SK-N-SH treated with all-trans-retinoic acid at 6 μM for 48 hours (cell line): ENCODE data around the gene OPHN1.

Experiments used
- ATAC-seq: fragments of 200-7000 bp; cut with Tn5 transposase; 3 replicates; pipeline ENCODE4 v1.9.1; 2020; ENCODE audit warnings: mild to moderate bottlenecking, moderate library complexity
- ARNTL ChIP-seq: fragments of 450-650 bp; formaldehyde crosslinking; IDR thresholded peaks from 2 replicates; pipeline ENCODE4 v1.5.0; 2020; ENCODE audit warnings: low read depth, mild to moderate bottlenecking, moderate library complexity, borderline replicate concordance
- BACH2 ChIP-seq: fragments of 250-450 bp; sonication (Bioruptor Pico); IDR thresholded peaks from 2 replicates; pipeline ENCODE4 v1.9.0; 2021; ENCODE audit warnings: mild to moderate bottlenecking, borderline replicate concordance
- CSDC2 ChIP-seq: fragments of 250-450 bp; sonication (Bioruptor Pico); IDR thresholded peaks from 2 replicates; pipeline ENCODE4 v1.5.0; 2020; ENCODE audit warnings: mild to moderate bottlenecking, moderate library complexity
- CSRNP3 ChIP-seq: fragments of 250-450 bp; sonication (Bioruptor Pico); IDR thresholded peaks from 2 replicates; pipeline ENCODE4 v1.5.1; 2021; ENCODE audit warnings: mild to moderate bottlenecking, moderate library complexity
- ESRRG ChIP-seq: fragments of 250-450 bp; sonication (Bioruptor Pico); IDR thresholded peaks from 2 replicates; pipeline ENCODE4 v1.6.1; 2021; ENCODE audit warnings: mild to moderate bottlenecking
- GLIS3 ChIP-seq: fragments of 250-450 bp; sonication (Bioruptor Pico); IDR thresholded peaks from 2 replicates; pipeline ENCODE4 v1.5.0; 2020; ENCODE audit warnings: mild to moderate bottlenecking, moderate library complexity
- ISL1 ChIP-seq: fragments of 250-450 bp; sonication (Bioruptor Pico); IDR thresholded peaks from 2 replicates; pipeline ENCODE4 v2.1.2; 2022; ENCODE audit warnings: mild to moderate bottlenecking, moderate library complexity
- OSR1 ChIP-seq: fragments of 250-450 bp; sonication (Bioruptor Pico); IDR thresholded peaks from 2 replicates; pipeline ENCODE4 v1.8.0; 2022; ENCODE audit warnings: moderate library complexity, mild to moderate bottlenecking, inconsistent platforms
- PPARA ChIP-seq: fragments of 250-450 bp; sonication (Bioruptor Pico); IDR thresholded peaks from 2 replicates; pipeline ENCODE4 v1.5.0; 2020; ENCODE audit warnings: mild to moderate bottlenecking, borderline replicate concordance
- RARB ChIP-seq: fragments of 250-450 bp; sonication (Bioruptor Pico); IDR thresholded peaks from 2 replicates; pipeline ENCODE4 v1.8.0; 2021; ENCODE audit warnings: mild to moderate bottlenecking, moderate library complexity
- SNAI2 ChIP-seq: fragments of 250-450 bp; sonication (Bioruptor Pico); IDR thresholded peaks from 2 replicates; pipeline ENCODE4 v1.5.0; 2020; ENCODE audit warnings: mild to moderate bottlenecking, moderate library complexity
- TCF4 ChIP-seq: fragments of 250-450 bp; sonication (Bioruptor Pico); IDR thresholded peaks from 2 replicates; pipeline ENCODE4 v1.8.0; 2021; ENCODE audit warnings: mild to moderate bottlenecking, moderate library complexity, borderline replicate concordance
- TOX ChIP-seq: fragments of 250-450 bp; sonication (Bioruptor Pico); IDR thresholded peaks from 2 replicates; pipeline ENCODE4 v1.8.0; 2021; ENCODE audit warnings: mild to moderate bottlenecking, moderate library complexity, borderline replicate concordance
- ZC3H10 ChIP-seq: fragments of 250-450 bp; sonication (Bioruptor Pico); IDR thresholded peaks from 2 replicates; pipeline ENCODE4 v1.5.1; 2021; ENCODE audit warnings: mild to moderate bottlenecking, moderate library complexity
- ZFP3 ChIP-seq: fragments of 250-450 bp; sonication (Bioruptor Pico); IDR thresholded peaks from 2 replicates; pipeline ENCODE4 v1.5.0; 2020; ENCODE audit warnings: mild to moderate bottlenecking, moderate library complexity
- ZFP30 ChIP-seq: fragments of 450-650 bp; formaldehyde crosslinking; IDR thresholded peaks from 2 replicates; pipeline ENCODE4 v1.5.0; 2022; ENCODE audit warnings: mild to moderate bottlenecking, moderate library complexity
- ZNF565 ChIP-seq: fragments of 450-650 bp; formaldehyde crosslinking; conservative IDR thresholded peaks from 2 replicates; pipeline ENCODE4 v1.5.0; 2020; ENCODE audit warnings: low read depth, mild to moderate bottlenecking, moderate library complexity
- ZNF70 ChIP-seq: fragments of 450-650 bp; formaldehyde crosslinking; IDR thresholded peaks from 2 replicates; pipeline ENCODE4 v1.5.0; 2020; ENCODE audit warnings: mild to moderate bottlenecking, moderate library complexity
- ZNF8 ChIP-seq: fragments of 450-650 bp; formaldehyde crosslinking; IDR thresholded peaks from 2 replicates; pipeline ENCODE4 v1.5.0; 2020; ENCODE audit warnings: mild to moderate bottlenecking, moderate library complexity
- TF ChIP-seq, protein P1 (sequence below): fragments of 250-450 bp; sonication (Bioruptor Pico); IDR thresholded peaks from 2 replicates; pipeline ENCODE4 v1.5.1; 2020; ENCODE audit warnings: low read depth, mild to moderate bottlenecking, moderate library complexity
- TF ChIP-seq, protein P2 (sequence below): fragments of 250-450 bp; sonication (Bioruptor Pico); IDR thresholded peaks from 2 replicates; pipeline ENCODE4 v1.8.0; 2020; ENCODE audit warnings: mild to moderate bottlenecking, moderate library complexity, borderline replicate concordance
- TF ChIP-seq, protein P3 (sequence below): fragments of 250-450 bp; sonication (Bioruptor Pico); IDR thresholded peaks from 2 replicates; pipeline ENCODE4 v1.5.0; 2020; ENCODE audit warnings: mild to moderate bottlenecking, moderate library complexity
- TF ChIP-seq, protein P4 (sequence below): fragments of 250-450 bp; sonication (Bioruptor Pico); IDR thresholded peaks from 2 replicates; pipeline ENCODE4 v1.8.0; 2021; ENCODE audit warnings: low read depth, mild to moderate bottlenecking, moderate library complexity, borderline replicate concordance

OPHN1 gene

GRCh38 chrX:68354879-68355628 lies 78.2 kb downstream of the OPHN1 start:
- TF ChIP-seq BACH2 (CRISPR knock-in tag) = no peak
- no peak for TF ChIP-seq OSR1 (CRISPR knock-in tag)
- TF ChIP-seq, protein P1, sequence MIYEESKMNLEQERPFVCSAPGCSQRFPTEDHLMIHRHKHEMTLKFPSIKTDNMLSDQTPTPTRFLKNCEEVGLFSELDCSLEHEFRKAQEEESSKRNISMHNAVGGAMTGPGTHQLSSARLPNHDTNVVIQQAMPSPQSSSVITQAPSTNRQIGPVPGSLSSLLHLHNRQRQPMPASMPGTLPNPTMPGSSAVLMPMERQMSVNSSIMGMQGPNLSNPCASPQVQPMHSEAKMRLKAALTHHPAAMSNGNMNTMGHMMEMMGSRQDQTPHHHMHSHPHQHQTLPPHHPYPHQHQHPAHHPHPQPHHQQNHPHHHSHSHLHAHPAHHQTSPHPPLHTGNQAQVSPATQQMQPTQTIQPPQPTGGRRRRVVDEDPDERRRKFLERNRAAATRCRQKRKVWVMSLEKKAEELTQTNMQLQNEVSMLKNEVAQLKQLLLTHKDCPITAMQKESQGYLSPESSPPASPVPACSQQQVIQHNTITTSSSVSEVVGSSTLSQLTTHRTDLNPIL (CRISPR knock-in tag) = no peak
- TF ChIP-seq ZNF8 (CRISPR knock-in tag) = no peak
- no peak for TF ChIP-seq SNAI2 (CRISPR knock-in tag)
- no peak for TF ChIP-seq GLIS3
- TF ChIP-seq, protein P2, sequence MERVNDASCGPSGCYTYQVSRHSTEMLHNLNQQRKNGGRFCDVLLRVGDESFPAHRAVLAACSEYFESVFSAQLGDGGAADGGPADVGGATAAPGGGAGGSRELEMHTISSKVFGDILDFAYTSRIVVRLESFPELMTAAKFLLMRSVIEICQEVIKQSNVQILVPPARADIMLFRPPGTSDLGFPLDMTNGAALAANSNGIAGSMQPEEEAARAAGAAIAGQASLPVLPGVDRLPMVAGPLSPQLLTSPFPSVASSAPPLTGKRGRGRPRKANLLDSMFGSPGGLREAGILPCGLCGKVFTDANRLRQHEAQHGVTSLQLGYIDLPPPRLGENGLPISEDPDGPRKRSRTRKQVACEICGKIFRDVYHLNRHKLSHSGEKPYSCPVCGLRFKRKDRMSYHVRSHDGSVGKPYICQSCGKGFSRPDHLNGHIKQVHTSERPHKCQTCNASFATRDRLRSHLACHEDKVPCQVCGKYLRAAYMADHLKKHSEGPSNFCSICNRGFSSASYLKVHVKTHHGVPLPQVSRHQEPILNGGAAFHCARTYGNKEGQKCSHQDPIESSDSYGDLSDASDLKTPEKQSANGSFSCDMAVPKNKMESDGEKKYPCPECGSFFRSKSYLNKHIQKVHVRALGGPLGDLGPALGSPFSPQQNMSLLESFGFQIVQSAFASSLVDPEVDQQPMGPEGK (CRISPR knock-in tag) = no peak
- no peak for TF ChIP-seq PPARA (CRISPR knock-in tag)
- TF ChIP-seq CSRNP3 (CRISPR knock-in tag) = no peak
- no peak for TF ChIP-seq ZC3H10 (CRISPR knock-in tag)
- no peak for TF ChIP-seq ZNF70 (CRISPR knock-in tag)
- TF ChIP-seq, all 23 proteins: peak for 0
- no peak for ATAC-seq

- no peak for ATAC-seq
- TF ChIP-seq CSDC2 = no peak
- no peak for TF ChIP-seq BACH2 (CRISPR knock-in tag)
- no peak for TF ChIP-seq GLIS3
- TF ChIP-seq CSRNP3 (CRISPR knock-in tag) = no peak
- TF ChIP-seq ZFP30 (CRISPR knock-in tag) = no peak
- TF ChIP-seq TCF4 (CRISPR knock-in tag) = no peak
- no peak for TF ChIP-seq ZNF565 (CRISPR knock-in tag)
- no peak for TF ChIP-seq ZC3H10 (CRISPR knock-in tag)
- no peak for TF ChIP-seq ESRRG (CRISPR knock-in tag)
- TF ChIP-seq, protein P2 (CRISPR knock-in tag) = no peak
- no peak for TF ChIP-seq ARNTL (CRISPR knock-in tag)
- TF ChIP-seq, protein P1 (CRISPR knock-in tag) = no peak
- no peak for TF ChIP-seq RARB (CRISPR knock-in tag)
- TF ChIP-seq, protein P3, sequence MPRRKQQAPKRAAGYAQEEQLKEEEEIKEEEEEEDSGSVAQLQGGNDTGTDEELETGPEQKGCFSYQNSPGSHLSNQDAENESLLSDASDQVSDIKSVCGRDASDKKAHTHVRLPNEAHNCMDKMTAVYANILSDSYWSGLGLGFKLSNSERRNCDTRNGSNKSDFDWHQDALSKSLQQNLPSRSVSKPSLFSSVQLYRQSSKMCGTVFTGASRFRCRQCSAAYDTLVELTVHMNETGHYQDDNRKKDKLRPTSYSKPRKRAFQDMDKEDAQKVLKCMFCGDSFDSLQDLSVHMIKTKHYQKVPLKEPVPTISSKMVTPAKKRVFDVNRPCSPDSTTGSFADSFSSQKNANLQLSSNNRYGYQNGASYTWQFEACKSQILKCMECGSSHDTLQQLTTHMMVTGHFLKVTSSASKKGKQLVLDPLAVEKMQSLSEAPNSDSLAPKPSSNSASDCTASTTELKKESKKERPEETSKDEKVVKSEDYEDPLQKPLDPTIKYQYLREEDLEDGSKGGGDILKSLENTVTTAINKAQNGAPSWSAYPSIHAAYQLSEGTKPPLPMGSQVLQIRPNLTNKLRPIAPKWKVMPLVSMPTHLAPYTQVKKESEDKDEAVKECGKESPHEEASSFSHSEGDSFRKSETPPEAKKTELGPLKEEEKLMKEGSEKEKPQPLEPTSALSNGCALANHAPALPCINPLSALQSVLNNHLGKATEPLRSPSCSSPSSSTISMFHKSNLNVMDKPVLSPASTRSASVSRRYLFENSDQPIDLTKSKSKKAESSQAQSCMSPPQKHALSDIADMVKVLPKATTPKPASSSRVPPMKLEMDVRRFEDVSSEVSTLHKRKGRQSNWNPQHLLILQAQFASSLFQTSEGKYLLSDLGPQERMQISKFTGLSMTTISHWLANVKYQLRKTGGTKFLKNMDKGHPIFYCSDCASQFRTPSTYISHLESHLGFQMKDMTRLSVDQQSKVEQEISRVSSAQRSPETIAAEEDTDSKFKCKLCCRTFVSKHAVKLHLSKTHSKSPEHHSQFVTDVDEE = no peak
- no peak for TF ChIP-seq ZNF70 (CRISPR knock-in tag)
- TF ChIP-seq ZFP3 = no peak
- TF ChIP-seq ISL1 = no peak
- TF ChIP-seq, protein P4, sequence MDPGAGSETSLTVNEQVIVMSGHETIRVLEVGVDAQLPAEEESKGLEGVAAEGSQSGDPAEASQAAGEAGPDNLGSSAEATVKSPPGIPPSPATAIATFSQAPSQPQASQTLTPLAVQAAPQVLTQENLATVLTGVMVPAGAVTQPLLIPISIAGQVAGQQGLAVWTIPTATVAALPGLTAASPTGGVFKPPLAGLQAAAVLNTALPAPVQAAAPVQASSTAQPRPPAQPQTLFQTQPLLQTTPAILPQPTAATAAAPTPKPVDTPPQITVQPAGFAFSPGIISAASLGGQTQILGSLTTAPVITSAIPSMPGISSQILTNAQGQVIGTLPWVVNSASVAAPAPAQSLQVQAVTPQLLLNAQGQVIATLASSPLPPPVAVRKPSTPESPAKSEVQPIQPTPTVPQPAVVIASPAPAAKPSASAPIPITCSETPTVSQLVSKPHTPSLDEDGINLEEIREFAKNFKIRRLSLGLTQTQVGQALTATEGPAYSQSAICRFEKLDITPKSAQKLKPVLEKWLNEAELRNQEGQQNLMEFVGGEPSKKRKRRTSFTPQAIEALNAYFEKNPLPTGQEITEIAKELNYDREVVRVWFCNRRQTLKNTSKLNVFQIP (CRISPR knock-in tag) = no peak
- TF ChIP-seq ZNF8 (CRISPR knock-in tag) = no peak
- TF ChIP-seq TOX (CRISPR knock-in tag) = no peak
Observed at GRCh38 chrX:68345025-68345424, 88.3 kb downstream of the OPHN1 start.
